Stimulated activated CD4-positive, alpha-beta T cell treated with anti-CD3 and anti-CD28 coated beads, TNF-alpha, amount 100 ng/mL, for 4 hours (primary cell): ENCODE measurements around the gene CAPN1.
"Not testable (repeated sequence)": the region's sequence is repeated elsewhere in the genome, so short reads cannot be mapped to it uniquely, and the experiment has no call there.

Experiments used
- DNase-seq, 3 experiments: peaks; one replicate each; pipeline ENCODE4 v3.0.0-alpha.2; 2020; ENCODE audit warnings: low read depth in 3 of 3

Gene CAPN1

DNA sequence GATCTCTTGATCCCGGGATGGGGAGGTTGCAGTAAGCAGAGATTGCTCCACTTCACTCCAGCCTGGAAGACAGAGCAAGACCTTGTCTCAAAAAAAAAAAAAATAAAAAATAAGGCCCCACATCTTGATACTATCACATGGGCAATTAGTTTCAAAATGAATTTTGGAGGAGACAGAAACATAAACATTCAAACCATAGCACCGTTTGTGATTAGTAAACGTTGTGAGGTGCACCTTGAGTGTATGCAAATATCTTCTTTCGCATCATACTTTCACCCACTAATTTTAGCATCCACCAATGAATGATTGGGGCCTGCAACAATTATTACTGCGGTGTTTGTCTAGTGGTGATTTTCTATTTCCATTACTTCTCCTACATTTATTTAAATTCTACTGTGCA is 22.7 kb upstream of the CAPN1 start:
- no peak for DNase-seq

DNA sequence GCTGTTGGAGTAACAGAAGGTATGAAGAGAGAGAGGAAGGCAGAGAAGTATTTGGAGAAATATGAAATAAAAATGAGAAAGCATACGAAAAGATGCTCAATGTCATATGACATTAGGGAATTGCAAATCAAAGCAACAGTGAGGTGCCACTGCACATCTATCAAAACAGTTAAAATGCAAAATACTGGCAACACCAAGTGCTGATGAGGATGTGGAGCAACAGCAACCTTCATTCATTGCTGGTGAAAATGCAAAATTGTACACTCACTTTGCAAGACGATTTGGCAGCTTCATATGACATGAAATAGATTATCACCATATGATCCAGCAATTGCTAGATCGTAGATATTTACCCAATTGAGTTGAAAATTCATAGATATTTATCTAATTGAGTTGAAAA is 21.1 kb upstream of the CAPN1 start:
- no peak for DNase-seq

DNA sequence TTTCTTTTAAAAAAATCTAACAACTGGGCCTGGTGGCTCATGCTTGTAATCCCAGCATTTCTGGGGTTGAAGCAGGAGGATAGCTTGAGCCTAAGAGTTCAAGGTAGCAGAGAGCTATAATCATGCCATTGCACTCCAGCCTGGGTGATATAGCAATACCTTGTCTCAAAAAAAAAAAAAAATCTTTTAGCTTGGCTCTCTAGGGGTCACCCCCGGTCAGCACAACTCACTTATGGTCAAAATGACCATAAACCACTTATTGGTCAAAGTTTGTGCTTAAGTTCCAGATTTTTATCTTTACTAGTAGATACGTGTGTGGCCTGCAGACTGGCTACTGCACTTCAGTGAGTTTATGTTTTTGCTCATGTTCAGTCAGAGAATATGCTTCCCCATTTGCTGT is 18.0 kb upstream of the CAPN1 start:
- no peak for DNase-seq

DNA sequence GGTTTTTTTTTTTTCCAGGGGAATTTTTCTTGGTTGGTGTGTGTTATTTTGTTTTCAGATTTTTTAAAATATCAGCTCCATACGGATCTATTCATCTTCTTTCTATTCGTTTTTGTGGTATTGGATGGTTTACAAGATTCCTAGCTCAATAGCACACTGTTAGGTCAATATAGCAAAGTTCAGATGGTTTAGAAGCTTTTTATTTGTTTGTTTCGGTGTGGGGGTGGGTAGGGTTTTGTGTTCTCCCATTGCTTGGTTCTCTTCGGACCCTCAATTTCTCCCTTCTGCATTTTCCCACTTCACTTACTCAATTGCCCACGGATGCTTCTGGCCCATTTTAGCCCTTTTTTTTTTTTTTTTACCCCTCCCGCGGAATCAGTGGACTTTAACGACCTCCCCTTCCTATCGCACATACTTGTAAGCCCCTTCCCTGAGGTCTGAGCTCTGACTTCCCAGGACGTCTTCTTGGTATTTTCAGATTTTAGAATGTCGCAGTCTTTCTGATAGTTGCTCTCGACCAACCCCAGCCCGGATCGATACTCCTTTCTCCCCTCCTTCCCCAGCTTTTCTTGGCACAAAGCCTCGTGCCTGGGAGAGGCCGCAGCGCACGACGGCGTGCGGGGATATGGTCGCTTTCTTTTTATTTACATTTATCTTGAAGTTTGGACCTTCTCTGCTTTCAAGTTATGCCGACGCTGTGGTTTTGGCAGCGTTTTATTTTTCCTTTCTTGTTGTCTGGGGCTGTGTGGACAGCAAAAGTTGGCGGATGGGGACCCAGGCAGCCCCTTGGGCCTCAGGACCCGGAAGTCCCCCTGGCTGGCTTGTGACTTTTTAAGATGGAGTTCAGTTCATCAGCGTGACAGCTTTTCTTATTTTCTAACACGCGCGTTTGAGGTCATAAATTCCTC is 16.1 kb upstream of the CAPN1 start:
- no peak for DNase-seq

DNA sequence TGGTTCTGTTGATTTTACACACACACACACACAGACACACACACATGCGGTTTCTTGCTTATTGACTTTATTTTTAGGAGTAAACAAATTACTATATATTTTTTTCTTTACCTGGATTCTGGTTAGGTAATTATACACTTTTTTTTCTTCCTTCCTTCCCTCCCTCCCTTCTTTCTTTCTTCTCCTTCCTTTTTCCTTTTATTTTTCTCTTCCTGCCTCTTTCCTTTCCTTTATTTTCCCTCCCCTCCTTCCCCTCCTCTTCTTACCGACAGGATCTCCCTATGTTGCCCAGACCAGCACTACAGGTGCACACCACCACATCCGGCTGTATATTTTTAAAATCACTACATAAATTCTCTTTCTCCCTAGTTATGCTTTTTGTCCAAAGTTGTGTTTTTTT is 14.8 kb upstream of the CAPN1 start:
- DNase-seq = no peak

DNA sequence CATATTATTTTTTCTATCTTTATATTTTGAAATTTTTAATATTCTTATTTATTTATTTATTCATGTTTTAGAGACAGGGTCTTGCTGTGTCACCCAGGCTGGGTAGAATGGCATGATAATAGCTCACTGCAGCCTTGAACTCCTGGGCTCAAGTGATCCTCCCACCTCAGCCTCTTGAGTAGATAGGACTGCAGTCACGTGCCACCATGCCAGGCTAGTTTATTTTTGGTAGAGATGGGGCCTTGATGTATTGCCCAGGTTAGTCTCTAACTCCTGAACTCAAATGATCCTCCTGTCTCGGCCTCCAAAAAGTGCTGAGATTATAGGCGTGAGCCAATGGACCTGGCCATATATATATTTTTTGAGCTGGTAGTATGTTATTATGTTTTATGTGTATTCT is 14.1 kb upstream of the CAPN1 start:
- no peak for DNase-seq

DNA sequence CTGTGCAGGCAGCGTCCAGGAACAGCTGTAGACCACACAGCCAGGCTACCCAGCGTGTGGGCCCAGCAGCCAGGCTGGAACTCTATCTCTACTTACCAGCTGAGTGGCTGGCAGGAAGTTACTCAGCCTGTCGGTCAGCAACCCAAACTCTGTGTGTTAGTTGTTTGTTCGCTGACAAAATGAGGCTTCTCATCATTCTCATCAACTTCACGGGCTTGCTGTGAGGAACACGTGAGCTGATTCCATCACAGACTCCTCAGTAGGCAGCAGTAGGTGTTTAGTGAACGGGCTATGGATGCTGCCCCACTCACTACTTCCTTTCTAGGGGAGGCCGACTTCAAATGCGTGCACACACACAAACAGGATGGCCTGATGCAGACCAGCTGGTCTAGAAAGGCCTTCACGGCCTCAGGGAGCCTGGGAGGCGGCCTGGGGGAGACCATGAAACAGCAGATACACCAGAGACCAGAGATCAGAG is 12.5 kb upstream of the CAPN1 start:
- no peak for DNase-seq

DNA sequence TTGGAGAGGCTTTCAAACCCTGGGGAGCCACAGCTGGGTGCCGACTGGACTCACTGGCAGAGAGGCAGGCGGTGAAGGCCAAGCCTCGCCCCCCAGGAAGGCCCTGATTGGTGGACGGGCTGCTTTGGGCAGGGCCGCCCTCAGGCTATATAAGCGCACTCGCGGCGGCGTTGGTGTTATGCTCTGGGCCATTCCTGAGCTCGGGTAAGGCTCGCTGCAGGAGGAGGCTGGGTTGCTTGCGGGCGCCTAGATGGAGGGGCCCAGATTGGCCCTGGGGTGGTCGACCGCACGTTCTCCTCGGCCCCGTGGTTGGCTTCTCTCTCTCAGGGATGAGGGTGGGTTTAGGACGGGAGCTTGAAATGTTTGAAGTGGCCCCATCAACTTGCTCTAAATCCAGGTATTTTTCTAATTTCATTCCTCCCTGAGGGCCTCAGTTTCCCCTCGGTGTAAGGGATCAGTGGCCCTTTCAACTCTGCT is 11.6 kb upstream of the CAPN1 start, which contains the start of gene SPDYC:
TSS of gene SPDYC (plus strand) at position 176 of the 477 bp plus-strand sequence. CDS start 1,125 bp downstream, outside the sequence.
- no peak for DNase-seq

DNA sequence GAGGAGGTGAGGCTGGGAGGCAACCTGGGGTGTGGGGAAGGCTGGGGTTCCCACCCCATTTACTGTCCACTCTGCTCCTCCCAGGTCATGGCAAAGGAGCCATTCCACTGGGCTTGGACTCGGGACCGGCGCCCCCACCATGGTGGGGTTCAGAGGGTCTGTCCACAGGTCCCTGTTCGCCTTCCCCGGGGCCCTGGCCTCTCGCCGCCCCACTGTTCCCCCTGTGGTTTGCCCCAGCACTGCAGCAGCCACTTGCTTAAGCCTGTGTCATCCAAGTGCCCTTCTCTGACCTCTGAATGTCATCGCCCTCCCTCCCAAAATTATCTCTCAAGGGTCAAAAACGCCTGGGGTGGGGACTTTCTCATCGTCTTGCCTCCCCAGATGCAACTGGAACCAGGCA is 9.1 kb upstream of the CAPN1 start:
- DNase-seq = no peak

DNA sequence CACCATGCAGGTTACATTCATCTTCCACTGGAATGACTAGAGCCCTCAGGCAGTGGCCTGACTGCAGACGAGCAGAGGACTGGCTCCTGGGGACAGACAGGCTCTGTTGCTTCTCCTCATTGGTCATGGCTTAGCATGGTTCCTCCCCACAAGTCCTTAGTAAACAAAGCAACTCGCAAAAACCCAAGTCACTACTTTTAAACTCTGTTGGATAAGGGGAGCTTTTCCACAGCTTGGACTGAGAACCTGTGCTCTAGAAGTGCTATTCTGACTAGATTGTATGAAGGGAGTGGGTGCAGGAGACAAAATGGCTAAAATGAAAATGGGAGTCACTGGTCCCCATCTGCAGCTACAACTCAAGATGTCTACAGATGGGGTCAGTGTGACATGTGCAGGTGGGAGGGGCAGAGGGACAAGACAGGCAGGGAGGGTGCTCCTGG is 7.1 kb upstream of the CAPN1 start:
- not testable (repeated sequence) for DNase-seq

DNA sequence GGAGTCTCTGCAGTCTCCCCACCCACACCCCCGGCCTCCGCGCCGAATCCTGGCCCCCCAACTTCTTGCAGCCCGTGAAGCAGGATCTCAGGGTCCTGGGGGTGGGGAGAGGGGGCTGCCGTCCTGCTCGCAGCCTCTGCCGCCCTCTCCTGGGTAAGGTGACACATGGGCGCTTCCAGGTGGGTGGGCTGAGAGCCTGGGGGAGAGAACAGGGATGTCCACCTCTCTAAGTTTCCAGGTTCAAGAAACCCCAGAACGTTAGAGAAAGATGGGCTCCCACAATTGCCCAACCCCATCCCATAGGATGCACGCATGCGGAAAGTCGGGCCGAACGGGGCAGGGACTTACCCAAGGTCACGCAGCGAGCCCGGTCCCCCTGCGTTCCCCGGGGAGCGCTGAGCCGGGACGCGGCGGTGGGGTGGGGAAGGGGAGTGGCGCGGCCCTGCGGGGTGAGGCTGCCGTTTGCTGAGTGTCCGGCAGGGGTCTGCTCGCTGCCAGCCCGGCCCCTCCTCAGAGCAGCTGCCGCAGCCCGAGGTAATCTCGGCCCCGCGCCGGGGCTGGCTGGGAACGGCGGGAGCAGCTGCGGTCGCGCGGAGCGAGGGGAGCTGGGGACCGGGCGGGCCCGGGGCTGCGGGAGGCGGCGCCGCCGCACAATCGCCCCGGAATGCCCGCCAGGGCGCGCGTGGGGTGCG is 705 bp upstream of the CAPN1 start:
- DNase-seq = peak; percentile 12 to 33 (median 22)

DNA sequence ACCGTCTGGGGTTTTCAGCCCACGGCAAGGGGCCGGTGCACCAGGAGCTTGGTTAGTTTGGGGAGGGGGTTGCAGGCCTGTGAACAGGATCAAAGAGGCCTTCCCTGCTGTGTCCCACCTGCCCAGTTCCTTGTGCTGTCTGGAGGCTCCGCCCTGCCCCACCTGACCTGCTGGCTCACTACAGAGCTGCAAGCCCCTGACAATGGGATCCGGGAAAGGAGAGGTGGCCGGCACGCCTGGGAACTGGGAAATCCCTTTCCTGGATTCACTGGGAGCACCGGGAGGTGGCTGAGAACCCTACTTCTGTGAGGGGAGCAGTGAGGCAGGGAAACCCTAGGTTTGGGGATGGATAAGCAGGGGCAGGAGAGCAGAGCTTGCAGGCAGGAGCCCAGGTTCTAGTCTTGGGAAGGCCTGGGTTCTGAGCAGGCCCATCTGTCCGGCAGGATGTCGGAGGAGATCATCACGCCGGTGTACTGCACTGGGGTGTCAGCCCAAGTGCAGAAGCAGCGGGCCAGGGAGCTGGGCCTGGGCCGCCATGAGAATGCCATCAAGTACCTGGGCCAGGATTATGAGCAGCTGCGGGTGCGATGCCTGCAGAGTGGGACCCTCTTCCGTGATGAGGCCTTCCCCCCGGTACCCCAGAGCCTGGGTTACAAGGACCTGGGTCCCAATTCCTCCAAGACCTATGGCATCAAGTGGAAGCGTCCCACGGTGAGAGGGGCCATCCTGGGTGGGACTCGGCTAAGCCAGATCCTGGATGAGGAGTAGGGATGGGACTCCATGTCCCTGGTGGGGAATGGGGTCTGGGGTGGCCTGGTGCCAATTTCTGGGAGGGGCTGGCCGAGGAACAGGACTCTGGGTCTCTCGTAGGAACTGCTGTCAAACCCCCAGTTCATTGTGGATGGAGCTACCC is 786 bp downstream of the CAPN1 start:
- DNase-seq = no peak

DNA sequence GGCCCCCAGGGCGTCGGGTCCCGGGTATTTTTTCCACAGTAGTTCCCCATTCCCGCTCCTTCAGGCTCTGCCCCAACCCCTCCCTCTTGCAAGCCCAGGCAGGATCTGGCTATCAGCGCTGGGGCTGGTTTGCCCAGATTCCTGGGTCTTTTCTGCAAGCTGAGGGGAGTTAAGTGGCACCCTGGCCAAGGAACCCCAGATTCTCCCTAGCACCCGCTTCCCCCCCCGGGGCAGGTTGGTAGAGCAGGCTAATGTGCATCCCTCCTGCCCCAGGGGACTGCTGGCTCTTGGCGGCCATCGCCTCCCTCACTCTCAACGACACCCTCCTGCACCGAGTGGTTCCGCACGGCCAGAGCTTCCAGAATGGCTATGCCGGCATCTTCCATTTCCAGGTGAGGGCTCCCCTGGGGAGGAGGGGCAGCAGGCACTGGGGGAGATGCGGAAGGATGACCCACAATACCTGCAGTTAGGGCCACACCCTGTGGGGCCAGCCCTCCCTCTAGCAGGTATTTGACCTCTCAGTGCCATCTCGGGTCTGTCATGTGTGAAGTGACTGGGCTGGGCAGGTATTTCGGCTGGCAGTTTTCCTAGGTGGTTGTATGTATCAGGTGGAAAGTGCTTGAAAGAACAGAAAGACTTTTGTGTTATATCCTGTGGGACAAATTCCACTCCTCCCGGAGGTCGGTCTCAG is 1.6 kb downstream of the CAPN1 start:
- no peak for DNase-seq

DNA sequence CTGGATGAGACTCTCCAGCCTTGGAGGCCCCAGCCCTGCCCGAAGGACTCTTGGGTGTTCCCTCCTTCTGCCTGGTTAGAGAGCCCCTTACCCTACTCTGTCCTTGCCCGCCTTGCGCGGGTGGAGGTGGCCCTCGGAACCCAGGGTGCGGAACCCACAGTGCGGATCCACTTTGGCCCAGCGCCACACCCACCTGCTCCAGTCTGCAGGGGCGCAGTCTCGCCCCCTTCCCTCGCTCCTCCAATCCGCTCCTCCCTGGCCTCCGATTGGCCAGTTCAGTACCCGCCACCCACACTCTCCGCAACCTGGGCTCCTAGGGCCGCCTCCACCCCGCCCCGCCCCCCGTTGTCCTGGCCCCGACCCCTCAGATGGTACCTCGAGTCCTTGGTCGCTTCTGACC is 2.4 kb downstream of the CAPN1 start:
- DNase-seq = no peak

DNA sequence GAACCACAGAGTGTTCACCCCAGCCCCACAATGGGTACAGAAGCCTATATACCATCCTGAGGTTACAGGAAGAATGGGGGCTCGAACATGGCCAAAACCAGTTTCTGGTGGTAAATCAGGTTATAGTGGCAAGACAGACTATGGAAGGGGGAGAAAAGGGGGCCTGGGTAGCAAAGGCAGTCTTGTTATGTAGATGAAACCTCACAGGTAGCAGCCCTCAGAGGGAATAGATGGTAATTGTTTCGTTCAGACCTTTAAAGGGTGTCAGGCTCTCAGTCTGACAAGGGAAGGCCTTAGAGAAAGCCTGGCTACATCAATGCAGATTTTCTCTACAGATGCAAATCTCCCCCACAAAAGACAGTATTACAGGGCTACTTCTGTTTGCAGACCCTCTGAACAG is 3.4 kb downstream of the CAPN1 start:
- DNase-seq = no peak

DNA sequence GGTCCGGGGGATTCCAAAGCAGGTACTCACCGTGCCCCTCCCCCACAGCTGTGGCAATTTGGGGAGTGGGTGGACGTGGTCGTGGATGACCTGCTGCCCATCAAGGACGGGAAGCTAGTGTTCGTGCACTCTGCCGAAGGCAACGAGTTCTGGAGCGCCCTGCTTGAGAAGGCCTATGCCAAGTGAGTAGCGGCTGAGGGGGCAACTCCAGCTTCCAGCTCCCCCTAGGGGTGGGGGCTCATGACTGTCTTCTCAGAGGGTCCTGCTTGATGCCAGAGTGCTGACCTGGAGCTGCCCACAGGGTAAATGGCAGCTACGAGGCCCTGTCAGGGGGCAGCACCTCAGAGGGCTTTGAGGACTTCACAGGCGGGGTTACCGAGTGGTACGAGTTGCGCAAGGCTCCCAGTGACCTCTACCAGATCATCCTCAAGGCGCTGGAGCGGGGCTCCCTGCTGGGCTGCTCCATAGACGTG is 4.2 kb downstream of the CAPN1 start:
- DNase-seq = no peak

DNA sequence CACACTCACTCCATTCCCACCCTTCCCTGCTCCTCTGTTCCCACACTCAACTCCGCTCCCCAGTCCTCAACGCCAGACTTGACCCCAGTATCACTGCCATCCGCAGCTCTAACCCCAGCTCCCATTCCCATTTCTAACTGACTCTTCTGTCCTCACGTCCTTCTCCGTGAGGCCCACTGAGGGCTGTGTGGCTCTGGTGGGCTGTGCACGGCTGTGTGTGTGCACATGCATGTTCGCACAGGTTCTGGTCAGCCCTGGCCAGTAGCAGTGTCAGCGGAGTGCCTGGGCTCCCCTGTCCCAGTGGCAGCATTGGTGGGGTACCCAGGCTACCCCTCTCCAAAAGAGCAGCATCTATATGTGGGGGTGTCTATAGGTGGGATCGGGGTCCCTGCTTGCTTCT is 5.0 kb downstream of the CAPN1 start:
- no peak for DNase-seq

DNA sequence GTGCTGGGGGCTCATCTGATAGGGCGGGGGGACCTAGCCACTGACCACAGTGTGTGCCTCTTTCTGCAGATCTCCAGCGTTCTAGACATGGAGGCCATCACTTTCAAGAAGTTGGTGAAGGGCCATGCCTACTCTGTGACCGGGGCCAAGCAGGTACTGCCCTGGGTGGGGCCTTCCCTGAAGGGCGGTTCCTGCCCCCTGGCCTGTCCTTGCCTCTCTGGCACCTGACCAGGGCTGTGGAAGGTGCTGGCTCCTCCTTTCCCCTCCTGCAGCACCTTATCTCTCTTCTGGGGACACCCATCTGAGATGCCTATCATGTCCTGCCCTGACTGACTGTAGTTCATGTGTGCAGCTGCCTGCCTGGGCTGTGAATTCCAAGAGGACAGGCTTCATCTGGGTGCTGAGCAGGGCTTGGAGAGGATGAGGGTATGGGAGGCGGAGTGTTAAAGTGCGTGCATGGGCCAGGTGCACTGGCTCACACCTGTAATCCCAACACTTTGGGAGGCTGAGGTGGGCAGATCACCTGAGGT is 5.5 kb downstream of the CAPN1 start:
- no peak for DNase-seq

DNA sequence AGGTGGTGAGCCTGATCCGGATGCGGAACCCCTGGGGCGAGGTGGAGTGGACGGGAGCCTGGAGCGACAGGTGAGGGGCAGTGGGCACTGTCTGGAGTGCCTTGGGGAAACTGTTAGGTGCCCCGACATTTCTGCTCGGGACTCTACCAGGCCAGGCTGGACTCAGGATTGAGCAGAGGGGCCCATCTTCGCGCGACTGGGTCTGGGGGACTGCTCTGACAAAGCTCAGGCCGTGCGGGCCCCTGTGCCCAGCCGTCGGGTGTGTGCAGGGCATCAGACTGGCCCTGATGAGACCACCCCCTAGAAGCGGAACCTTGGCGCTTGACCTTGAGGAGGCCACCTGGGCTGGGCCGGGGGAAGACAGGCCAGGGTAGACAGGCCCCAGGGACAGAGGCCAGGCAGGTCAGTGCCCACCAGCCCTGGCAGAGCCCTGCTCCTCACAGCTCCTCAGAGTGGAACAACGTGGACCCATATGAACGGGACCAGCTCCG is 6.3 kb downstream of the CAPN1 start:
- no peak for DNase-seq

DNA sequence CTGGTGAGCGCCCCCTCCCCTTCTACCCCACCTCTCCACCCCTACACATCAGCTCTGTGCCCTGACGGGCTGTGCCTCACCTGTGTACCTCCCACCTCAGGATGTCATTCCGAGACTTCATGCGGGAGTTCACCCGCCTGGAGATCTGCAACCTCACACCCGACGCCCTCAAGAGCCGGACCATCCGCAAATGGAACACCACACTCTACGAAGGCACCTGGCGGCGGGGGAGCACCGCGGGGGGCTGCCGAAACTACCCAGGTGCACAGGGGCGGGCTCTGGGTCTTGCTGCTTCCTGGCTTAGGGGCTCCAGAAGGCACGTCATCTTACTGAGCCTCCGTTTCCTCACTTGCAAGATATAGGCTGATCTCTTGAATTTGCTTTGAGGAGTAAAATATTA is 6.8 kb downstream of the CAPN1 start:
- no peak for DNase-seq

DNA sequence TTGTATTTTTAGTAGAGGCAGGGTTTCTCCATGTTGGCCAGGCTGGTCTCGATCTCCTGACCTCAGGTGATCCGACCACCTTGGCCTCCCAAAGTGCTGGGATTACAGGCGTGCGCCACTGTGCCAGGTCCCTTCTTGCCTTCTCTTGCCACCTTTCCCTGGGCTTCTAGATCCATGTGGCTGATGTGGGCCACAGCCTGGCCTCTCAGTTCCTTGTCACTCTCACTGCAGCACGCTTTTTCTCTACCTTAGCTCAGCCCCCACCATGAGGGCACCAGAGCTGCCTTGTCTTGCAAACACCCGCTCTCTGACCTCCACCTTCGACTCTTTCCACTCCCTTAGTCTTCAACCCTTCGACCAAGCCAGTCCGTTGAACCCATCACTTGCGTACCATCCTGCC is 7.5 kb downstream of the CAPN1 start:
- no peak for DNase-seq
